Tibial nerve (tissue), 3 donors: Measurements from ENCODE around the gene PRR20B.

ENCODE experiments used
- POLR2A ChIP-seq, 2 donors: fragments of 450-650 bp; IDR thresholded peaks; one replicate each; pipeline ENCODE4 v1.6.1; 2017; ENCODE audit warnings: antibody characterized with exemption in 2 of 2, mild to moderate bottlenecking in 2 of 2, moderate library complexity in 2 of 2
- TF ChIP-seq, protein P1 (sequence below), 5 experiments: fragments of 200-600 bp in 3 of 5; fragments of 450-650 bp in 2 of 5; sonication (generic) in 3 of 5; IDR thresholded peaks; one replicate each; pipeline ENCODE4 v1.5.1; 2016 to 2019; ENCODE audit warnings: antibody characterized with exemption in 5 of 5, mild to moderate bottlenecking in 3 of 5, moderate library complexity in 2 of 5

DNA sequence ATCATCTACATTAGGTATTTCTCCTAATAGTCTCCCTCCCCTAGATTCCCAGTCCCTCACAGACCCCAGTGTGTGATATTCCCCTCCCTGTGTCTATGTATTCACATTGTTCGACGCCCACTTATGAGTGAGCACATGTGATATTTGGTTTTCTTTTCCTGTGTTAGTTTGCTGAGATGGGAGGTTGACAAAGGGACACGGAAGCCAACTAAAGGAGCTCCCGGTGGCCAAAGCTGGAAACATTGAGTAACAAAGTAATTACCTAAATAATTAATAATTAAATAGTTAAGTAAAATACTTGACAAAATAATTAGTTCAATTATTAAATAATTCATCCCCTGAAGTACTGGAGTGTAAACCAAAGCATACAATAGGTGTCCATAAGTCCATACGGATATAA lies 8.3 kb upstream of the PRR20B start:
- TF ChIP-seq, protein P1, sequence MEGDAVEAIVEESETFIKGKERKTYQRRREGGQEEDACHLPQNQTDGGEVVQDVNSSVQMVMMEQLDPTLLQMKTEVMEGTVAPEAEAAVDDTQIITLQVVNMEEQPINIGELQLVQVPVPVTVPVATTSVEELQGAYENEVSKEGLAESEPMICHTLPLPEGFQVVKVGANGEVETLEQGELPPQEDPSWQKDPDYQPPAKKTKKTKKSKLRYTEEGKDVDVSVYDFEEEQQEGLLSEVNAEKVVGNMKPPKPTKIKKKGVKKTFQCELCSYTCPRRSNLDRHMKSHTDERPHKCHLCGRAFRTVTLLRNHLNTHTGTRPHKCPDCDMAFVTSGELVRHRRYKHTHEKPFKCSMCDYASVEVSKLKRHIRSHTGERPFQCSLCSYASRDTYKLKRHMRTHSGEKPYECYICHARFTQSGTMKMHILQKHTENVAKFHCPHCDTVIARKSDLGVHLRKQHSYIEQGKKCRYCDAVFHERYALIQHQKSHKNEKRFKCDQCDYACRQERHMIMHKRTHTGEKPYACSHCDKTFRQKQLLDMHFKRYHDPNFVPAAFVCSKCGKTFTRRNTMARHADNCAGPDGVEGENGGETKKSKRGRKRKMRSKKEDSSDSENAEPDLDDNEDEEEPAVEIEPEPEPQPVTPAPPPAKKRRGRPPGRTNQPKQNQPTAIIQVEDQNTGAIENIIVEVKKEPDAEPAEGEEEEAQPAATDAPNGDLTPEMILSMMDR (IDR thresholded peaks at IDR 0.05): no peak
- TF ChIP-seq POLR2A (IDR thresholded peaks at IDR 0.05): no peak
